Measurements from ENCODE around the gene CD82. TPM values are rescaled to one million over a fixed set of nuclear protein-coding genes. Genes with fewer than 3 reads are reported as not detected.

The CD82 gene
- total and polyA plus RNA-seq, 7 donors, result 4.2 to 67.4 (median 11.4) TPM

GRCh38 chr11:44634401-44635281 is 69.2 kb downstream of the CD82 start:
- Histone ChIP-seq H3K9me3 (no peaks in the 10 kb centered on the region), H3K27ac (peak overlapping the region in 3 of 4 donors; percentile 24 to 59 (median 53)), H3K4me3 (no peak overlapping the region), H3K36me3 (no peaks in the 10 kb centered on the region), H3K4me1 (peaks cover 0 to 35% (median 27%) of the 10 kb centered on the region in 4 donors), H3K27me3 (no peaks in the 10 kb centered on the region)
- 22 to 52% methylated on average over 24 of the region's 24 CpGs for WGBS, 2 donors
- peak; percentile 89 for DNase-seq
- TF ChIP-seq, protein P1, sequence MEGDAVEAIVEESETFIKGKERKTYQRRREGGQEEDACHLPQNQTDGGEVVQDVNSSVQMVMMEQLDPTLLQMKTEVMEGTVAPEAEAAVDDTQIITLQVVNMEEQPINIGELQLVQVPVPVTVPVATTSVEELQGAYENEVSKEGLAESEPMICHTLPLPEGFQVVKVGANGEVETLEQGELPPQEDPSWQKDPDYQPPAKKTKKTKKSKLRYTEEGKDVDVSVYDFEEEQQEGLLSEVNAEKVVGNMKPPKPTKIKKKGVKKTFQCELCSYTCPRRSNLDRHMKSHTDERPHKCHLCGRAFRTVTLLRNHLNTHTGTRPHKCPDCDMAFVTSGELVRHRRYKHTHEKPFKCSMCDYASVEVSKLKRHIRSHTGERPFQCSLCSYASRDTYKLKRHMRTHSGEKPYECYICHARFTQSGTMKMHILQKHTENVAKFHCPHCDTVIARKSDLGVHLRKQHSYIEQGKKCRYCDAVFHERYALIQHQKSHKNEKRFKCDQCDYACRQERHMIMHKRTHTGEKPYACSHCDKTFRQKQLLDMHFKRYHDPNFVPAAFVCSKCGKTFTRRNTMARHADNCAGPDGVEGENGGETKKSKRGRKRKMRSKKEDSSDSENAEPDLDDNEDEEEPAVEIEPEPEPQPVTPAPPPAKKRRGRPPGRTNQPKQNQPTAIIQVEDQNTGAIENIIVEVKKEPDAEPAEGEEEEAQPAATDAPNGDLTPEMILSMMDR (IDR thresholded peaks at IDR 0.05), result no peak
- TF ChIP-seq POLR2AphosphoS5 (IDR thresholded peaks at IDR 0.05) (peak in 2 of 4 donors; percentile 22 to 40), POLR2A (IDR thresholded peaks at IDR 0.05) (no peak), EP300 (IDR thresholded peaks at IDR 0.05) (peak in 1 of 4 donors; percentile 14)
- intact Hi-C loops (cut with DNase I), result no loop called here

GRCh38 chr11:44637487-44637886 is 72.0 kb downstream of the CD82 start:
- no peak overlapping the region for H3K4me3 ChIP-seq
- no peak overlapping the region for H3K27ac ChIP-seq
- H3K27me3 ChIP-seq, result no peaks in the 10 kb centered on the region
- DNase-seq, result no peak
- peaks cover 0 to 28% (median 19%) of the 10 kb centered on the region in 4 donors for H3K4me1 ChIP-seq
- no peaks in the 10 kb centered on the region for H3K9me3 ChIP-seq
- no peak for TF ChIP-seq POLR2AphosphoS5 (IDR thresholded peaks at IDR 0.05)
- no peak for TF ChIP-seq POLR2A (IDR thresholded peaks at IDR 0.05)
- TF ChIP-seq, protein P1 (IDR thresholded peaks at IDR 0.05), result no peak
- TF ChIP-seq EP300 (IDR thresholded peaks at IDR 0.05), result no peak
- no peaks in the 10 kb centered on the region for H3K36me3 ChIP-seq
- intact Hi-C loops (cut with DNase I), result loop anchor here (2.0 kb wide), 1 partner anchor 63 kb away; no protein-coding TSS in a partner anchor
- WGBS, 2 donors, result 10 to 54% methylated on average over 2 of the region's 2 CpGs

- no peaks in the 10 kb centered on the region for H3K9me3 ChIP-seq
- peak; percentile 14 for DNase-seq
- H3K4me1 ChIP-seq, result peaks cover 0 to 23% (median 14%) of the 10 kb centered on the region in 4 donors
- TF ChIP-seq POLR2A (IDR thresholded peaks at IDR 0.05), result no peak
- TF ChIP-seq EP300 (IDR thresholded peaks at IDR 0.05), result no peak
- TF ChIP-seq POLR2AphosphoS5 (IDR thresholded peaks at IDR 0.05), result no peak
- TF ChIP-seq, protein P1 (IDR thresholded peaks at IDR 0.05), result no peak
- intact Hi-C loops (cut with DNase I), result no loop called here
- no peak overlapping the region for H3K27ac ChIP-seq
- 16 to 64% methylated on average over 7 of the region's 7 CpGs for WGBS, 2 donors
- H3K36me3 ChIP-seq, result no peaks in the 10 kb centered on the region
- H3K4me3 ChIP-seq, result no peak overlapping the region
- no peaks in the 10 kb centered on the region for H3K27me3 ChIP-seq
These were observed 72.6 kb downstream of the CD82 start for GRCh38 chr11:44638032-44638431.

GRCh38 chr11:44643217-44643616 is 77.8 kb downstream of the CD82 start:
- WGBS, 2 donors, result 55 to 82% methylated on average over 1 of the region's 1 CpG
- Histone ChIP-seq H3K27ac (no peak overlapping the region), H3K9me3 (no peaks in the 10 kb centered on the region), H3K27me3 (no peaks in the 10 kb centered on the region), H3K4me1 (no peaks in the 10 kb centered on the region), H3K4me3 (no peak overlapping the region), H3K36me3 (no peaks in the 10 kb centered on the region)
- TF ChIP-seq EP300 (IDR thresholded peaks at IDR 0.05) (no peak), POLR2AphosphoS5 (IDR thresholded peaks at IDR 0.05) (no peak), POLR2A (IDR thresholded peaks at IDR 0.05) (no peak)
- TF ChIP-seq, protein P1 (IDR thresholded peaks at IDR 0.05), result no peak
- intact Hi-C loops (cut with DNase I), result no loop called here
- no peak for DNase-seq
